ENCODE data around the gene PPP1CC.

- TF ChIP-seq CTCF (IDR thresholded peaks at IDR 0.05), result no peak
- no peak for TF ChIP-seq POLR2A (IDR thresholded peaks at IDR 0.05)
Observed at GRCh38 chr12:110739488-110739887, 3.2 kb downstream of the PPP1CC start.

Measured in right lobe of liver (tissue), 4 donors.